ENCODE measurements around the gene MEAF6. TPM values are rescaled to one million over a fixed set of nuclear protein-coding genes. Genes with fewer than 3 reads are reported as not detected.

The MEAF6 gene
- total RNA-seq, 4 donors from 2014 or later, result 55.2 to 100 (median 78.3) TPM

- intact Hi-C loops (cut with DNase I), result no loop called here
- no peak for DNase-seq (ENCODE audit: extremely low spot score)
- peak overlapping the region; percentile 27 to 47 (median 40) for H3K4me3 ChIP-seq
- H3K36me3 ChIP-seq, result peaks cover 0 to 5% (median 0%) of the 10 kb centered on the region in 4 donors
- no peaks in the 10 kb centered on the region for H3K9me3 ChIP-seq
- H3K4me1 ChIP-seq, result peaks cover 51 to 56% (median 53%) of the 10 kb centered on the region in 4 donors
- H3K27ac ChIP-seq (replicated peaks in 1 of 4), result peak overlapping the region; percentile 97 to 99 (median 98)
- TF ChIP-seq EP300 (IDR thresholded peaks at IDR 0.05) (no peak), POLR2A (IDR thresholded peaks at IDR 0.05; ENCODE audit: low read depth) (peak; percentile 17), POLR2AphosphoS5 (IDR thresholded peaks at IDR 0.05) (peak; percentile 68 to 78)
- WGBS, result 6% methylated on average over 13 of the region's 13 CpGs
- H3K27me3 ChIP-seq, result no peaks in the 10 kb centered on the region
These were observed 43.0 kb downstream of the MEAF6 start for GRCh38 chr1:37471345-37472231.

- no peak overlapping the region for H3K4me3 ChIP-seq
- WGBS, result 78% methylated on average over 3 of the region's 3 CpGs
- no peaks in the 10 kb centered on the region for H3K36me3 ChIP-seq
- H3K27ac ChIP-seq (replicated peaks in 1 of 4), result no peak overlapping the region
- no peak for DNase-seq (ENCODE audit: extremely low spot score)
- no peaks in the 10 kb centered on the region for H3K27me3 ChIP-seq
- H3K9me3 ChIP-seq, result no peaks in the 10 kb centered on the region
- no peak for TF ChIP-seq EP300 (IDR thresholded peaks at IDR 0.05)
- TF ChIP-seq CTCF (IDR thresholded peaks at IDR 0.05), result no peak
- no peak for TF ChIP-seq POLR2AphosphoS5 (IDR thresholded peaks at IDR 0.05)
- no peak for TF ChIP-seq POLR2A (IDR thresholded peaks at IDR 0.05; ENCODE audit: low read depth)
- intact Hi-C loops (cut with DNase I), result no loop called here
- H3K4me1 ChIP-seq, result peaks cover 36 to 49% (median 45%) of the 10 kb centered on the region in 4 donors
These were observed 45.2 kb downstream of the MEAF6 start for GRCh38 chr1:37469386-37469785.

GRCh38 chr1:37468037-37468436 is 46.5 kb downstream of the MEAF6 start:
- no peaks in the 10 kb centered on the region for H3K9me3 ChIP-seq
- H3K27me3 ChIP-seq, result no peaks in the 10 kb centered on the region
- H3K4me1 ChIP-seq, result peaks cover 25 to 38% (median 35%) of the 10 kb centered on the region in 4 donors
- TF ChIP-seq POLR2AphosphoS5 (IDR thresholded peaks at IDR 0.05), result no peak
- TF ChIP-seq CTCF (IDR thresholded peaks at IDR 0.05), result no peak
- no peak for TF ChIP-seq EP300 (IDR thresholded peaks at IDR 0.05)
- TF ChIP-seq POLR2A (IDR thresholded peaks at IDR 0.05; ENCODE audit: low read depth), result no peak
- no peak for DNase-seq (ENCODE audit: extremely low spot score)
- no peak overlapping the region for H3K4me3 ChIP-seq
- no peaks in the 10 kb centered on the region for H3K36me3 ChIP-seq
- intact Hi-C loops (cut with DNase I), result no loop called here
- no peak overlapping the region for H3K27ac ChIP-seq (replicated peaks in 1 of 4)
- 88% methylated on average over 5 of the region's 5 CpGs for whole genome bisulfite sequencing

GRCh38 chr1:37465593-37466517 is 48.7 kb downstream of the MEAF6 start:
- WGBS, result 96% methylated on average over 6 of the region's 6 CpGs
- Histone ChIP-seq H3K4me3 (no peak overlapping the region), H3K27ac (replicated peaks in 1 of 4) (peak overlapping the region; percentile 1 to 47 (median 24)), H3K27me3 (no peaks in the 10 kb centered on the region), H3K36me3 (no peaks in the 10 kb centered on the region), H3K9me3 (no peaks in the 10 kb centered on the region), H3K4me1 (peaks cover 3 to 16% (median 13%) of the 10 kb centered on the region in 4 donors)
- no peak for DNase-seq (ENCODE audit: extremely low spot score)
- intact Hi-C loops (cut with DNase I), result no loop called here
- no peak for TF ChIP-seq POLR2AphosphoS5 (IDR thresholded peaks at IDR 0.05)
- TF ChIP-seq POLR2A (IDR thresholded peaks at IDR 0.05; ENCODE audit: low read depth), result no peak
- no peak for TF ChIP-seq CTCF (IDR thresholded peaks at IDR 0.05)
- TF ChIP-seq EP300 (IDR thresholded peaks at IDR 0.05), result no peak
